GM19238 (cell line): Measurements from ENCODE around the gene ABHD1.
A peak's percentile ranks its signal among the peaks of the same experiment; 100 is the strongest.
"Not testable (repeated sequence)": the region's sequence is repeated elsewhere in the genome, so short reads cannot be mapped to it uniquely, and the experiment has no call there.

ENCODE experiments used
- DNase-seq: peaks from one replicate; pipeline ENCODE4 v3.0.0; 2011; ENCODE audit warnings: low spot score; ENCODE audit not compliant: insufficient read length

ABHD1 gene

DNA sequence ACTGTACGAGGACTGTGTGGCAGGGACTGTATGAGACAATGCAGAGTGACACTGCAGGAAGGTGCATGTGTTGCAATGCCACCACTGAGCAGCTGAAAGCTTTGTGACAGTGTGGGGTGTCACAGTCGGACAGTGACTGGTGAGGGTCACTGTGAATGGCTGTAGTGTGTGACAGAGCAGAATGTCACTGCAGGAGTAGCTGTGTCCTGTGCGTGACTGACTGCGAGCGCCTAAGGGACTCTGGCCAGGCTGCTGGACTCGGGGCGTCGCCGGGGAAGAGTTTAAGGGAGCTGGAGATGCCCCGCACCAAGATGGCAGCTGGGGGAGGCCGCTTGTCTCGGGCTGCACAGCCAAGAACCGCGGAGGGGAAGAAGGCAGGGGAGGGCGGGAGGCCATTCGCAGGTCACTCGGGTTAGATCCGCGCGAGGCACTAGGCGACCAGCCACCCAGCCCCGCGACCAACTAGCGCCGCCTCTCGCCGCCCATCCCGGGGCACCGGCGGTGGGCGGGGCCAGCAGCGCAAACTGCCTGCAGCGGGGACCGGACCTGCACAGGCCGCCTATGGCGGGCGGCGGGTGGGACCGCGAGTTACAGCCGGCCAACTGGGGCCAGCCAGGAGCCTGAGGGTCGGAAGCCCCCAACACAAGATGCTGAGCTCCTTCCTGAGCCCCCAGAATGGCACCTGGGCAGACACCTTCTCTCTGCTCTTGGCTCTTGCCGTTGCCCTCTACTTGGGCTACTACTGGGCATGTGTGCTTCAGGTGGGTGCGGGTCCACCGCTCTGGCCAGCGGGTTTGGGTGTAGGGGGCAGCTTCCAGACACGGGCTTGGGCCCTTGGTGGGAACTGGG, at the start of gene ABHD1:
TSS of gene ABHD1 (plus strand) at position 514 of the 849 bp plus-strand sequence. CDS start at position 648, 134 bp downstream.
- no peak for DNase-seq

DNA sequence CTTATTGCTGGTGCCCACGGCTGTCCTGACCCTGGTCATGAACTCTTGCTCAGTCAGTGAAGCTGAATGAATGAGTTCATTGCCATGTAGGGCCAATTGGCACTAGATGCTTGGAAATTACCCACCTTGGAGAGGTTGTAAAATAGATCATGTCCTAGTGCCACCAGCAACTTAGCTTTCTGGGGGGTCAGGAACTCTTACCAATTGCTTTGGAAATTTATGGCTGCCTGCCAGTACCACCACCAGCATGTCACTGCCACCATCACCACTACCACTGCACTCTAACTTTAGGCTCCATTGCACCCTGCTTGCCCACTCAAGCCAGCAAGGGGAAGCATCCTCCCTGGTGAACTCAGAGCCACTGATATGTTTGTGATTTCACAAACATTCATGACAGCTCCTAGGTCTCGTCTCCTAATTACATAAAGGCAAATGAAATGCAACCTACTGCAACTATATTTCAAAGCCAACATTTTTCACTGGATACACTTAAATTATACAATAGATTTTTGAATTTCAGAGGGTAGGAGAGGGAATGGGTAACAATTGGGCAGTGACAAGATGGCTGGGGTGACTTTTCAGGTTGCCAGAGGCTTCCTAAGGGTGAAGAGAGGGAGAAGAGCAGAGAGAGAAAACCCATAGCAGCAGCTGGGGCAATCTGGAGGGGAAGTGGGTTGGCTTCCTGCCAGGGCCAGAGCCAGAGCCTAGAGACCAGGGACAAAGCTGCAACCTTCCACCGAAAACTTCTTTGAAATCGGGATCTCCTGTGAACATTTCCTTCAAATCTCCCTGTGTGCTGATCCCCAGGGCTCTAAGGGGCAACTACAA, 48.7 kb upstream of the ABHD1 start:
- DNase-seq: peak; percentile 42

DNA sequence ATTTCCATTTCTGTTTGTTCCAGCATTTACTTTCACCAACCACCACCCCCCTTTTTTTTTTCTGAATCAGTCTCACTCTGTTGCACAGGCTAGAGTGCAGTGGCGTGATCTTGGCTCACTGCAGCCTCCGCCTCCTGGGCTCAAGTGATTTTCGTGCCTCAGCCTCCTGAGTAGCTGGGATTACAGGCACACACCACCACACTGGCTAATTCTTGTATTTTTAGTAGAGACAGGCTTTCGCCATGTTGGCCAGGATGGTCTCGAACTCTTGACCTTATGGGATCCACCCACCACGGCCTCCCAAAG, 48.1 kb upstream of the ABHD1 start:
- not testable (repeated sequence) for DNase-seq

DNA sequence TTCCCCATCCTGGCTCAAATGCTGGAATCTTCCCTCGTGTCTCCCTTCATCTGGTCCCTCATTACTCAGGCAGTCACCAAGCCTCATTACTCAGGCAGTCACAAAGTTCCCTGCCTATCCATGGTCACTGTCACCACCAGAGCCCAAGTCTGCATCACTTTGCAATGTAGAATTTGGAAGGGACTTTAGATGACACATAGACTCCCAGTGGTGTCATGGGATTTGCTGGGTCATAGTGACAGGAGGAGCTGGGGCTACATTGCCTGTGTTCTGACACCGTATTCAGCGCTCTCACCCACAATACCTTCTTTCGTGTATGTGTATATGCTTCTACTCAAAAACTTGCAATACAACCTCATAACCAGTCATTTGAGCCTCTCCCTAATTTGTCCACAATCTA, 47.3 kb upstream of the ABHD1 start:
- no peak for DNase-seq

DNA sequence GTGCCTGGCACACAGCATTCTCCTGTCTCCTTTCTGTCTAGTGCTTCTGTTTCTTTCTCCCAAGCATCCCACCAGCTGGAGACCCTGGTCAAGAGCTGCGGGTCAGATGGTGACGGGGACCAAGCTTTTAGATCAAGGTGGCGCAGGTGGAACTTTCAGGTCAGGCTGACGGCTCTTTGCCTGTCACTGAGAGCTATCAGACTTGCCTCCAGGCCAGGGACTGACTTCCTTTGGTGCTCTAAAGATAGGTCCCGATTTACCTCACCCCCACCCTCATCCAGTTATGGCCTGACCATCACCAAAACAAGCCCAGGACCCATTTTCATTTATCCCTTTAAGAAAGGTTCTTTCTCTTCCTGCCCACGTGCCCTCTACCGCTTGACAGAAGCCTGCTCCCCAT, 46.4 kb upstream of the ABHD1 start:
- DNase-seq: no peak

DNA sequence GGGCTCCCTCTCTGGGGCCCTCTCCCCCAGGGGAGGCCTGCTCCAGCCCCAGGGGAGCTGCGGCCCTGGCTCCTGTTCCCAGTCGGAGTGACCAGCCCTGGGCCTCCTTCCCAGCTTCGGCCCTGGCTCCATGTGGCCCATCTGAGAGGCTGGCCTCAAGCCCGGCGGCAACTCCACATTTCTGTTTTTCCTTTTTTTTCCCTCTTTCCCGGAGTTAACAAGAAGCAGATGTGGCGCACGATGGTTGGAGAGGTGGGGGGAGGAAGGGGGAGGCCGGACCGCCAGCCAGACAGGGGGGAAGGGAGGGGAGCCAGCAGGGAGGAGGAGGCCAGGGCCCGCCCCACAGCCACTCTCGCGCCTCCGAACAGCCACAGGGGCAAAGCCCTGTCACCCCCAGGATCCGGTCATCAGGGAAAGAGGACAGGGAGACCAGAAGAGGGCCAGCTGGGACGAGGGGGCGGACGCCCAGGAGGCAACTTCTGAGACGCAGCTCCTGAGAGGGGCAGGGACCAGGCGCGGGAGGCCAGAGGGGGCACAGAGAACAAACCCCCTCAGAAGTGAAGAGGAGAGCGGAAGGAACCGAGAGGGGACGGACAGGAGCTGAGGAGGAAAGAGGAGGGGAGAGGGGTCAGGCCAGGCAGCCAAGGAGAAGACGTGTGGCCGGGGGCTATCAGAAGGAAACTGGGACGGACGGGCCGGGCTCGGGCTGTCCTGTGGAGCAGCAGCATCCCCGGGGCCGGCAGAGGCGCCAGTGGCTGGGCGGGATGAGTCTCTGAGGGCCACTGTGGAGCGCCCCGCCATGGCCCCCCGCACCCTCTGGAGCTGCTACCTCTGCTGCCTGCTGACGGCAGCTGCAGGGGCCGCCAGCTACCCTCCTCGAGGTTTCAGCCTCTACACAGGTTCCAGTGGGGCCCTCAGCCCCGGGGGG, 45.1 kb upstream of the ABHD1 start, which contains the start of gene EMILIN1:
TSS of gene EMILIN1 (plus strand) at position 349 of the 928 bp plus-strand sequence. CDS start at position 800, 451 bp downstream.
- DNase-seq: no peak

DNA sequence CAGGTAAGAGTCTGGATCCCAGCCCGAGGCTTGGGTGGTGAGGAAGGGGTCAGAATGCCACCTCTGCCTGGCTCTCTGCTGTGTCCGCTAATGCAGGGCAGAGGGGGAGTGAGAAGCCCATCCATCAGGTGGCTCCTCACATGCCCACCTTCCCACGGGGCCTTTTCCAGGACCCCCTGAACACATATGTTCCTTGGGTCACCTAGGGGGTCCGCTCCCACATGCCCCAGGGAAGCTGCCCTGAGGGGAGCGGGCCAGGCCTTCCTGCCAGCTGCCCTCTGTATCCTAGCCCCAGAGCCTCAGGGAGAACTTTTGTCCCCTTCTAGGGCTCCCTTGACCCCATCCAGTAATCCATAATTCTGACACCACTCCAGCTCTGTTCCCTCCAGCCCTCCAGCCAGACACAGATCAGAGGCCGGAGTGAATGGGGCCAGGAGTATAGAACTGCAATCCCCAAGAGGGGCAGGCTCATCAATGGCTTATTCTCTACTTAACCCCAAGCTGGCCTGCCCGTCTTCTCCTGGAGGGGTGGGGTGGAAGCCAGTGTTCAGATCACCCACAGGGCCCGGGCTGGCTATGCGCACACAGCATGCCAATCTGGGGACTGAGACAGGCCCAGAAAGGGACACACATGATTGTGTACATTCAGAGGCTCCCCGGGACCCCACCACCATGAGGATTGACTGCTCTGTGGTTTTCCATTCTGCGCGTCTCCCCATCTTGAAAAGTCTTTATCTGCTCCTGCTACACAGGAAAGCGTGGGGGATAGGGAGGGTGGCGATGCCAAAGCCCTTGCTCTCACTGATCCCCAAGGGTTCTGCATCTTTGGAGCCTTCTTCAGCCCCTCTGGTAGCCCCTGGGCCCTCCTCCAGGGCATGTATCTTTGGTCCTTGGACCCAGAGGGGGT, 44.1 kb upstream of the ABHD1 start:
- DNase-seq: no peak

DNA sequence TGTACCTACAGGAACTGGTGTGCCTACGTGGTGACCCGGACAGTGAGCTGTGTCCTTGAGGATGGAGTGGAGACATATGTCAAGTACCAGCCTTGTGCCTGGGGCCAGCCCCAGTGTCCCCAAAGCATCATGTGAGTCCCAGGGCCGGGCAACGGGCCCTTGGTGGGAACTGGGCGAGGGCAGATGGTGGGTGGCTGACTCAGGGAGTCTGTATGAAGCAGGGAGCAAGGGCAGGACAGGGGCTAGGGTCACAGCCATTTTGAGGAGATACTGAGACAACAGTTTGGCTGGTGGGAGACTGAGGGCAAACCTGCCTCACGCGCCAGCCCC, 43.5 kb upstream of the ABHD1 start:
- DNase-seq: no peak

DNA sequence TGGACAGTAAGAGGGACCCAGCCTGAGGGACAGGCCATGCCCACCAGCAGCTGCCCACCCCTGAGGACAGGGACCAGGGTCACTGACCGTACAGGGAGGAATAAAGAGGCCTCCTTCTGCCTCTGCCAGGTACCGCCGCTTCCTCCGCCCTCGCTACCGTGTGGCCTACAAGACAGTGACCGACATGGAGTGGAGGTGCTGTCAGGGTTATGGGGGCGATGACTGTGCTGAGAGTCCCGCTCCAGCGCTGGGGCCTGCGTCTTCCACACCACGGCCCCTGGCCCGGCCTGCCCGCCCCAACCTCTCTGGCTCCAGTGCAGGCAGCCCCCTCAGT, 43.0 kb upstream of the ABHD1 start:
- DNase-seq: no peak

DNA sequence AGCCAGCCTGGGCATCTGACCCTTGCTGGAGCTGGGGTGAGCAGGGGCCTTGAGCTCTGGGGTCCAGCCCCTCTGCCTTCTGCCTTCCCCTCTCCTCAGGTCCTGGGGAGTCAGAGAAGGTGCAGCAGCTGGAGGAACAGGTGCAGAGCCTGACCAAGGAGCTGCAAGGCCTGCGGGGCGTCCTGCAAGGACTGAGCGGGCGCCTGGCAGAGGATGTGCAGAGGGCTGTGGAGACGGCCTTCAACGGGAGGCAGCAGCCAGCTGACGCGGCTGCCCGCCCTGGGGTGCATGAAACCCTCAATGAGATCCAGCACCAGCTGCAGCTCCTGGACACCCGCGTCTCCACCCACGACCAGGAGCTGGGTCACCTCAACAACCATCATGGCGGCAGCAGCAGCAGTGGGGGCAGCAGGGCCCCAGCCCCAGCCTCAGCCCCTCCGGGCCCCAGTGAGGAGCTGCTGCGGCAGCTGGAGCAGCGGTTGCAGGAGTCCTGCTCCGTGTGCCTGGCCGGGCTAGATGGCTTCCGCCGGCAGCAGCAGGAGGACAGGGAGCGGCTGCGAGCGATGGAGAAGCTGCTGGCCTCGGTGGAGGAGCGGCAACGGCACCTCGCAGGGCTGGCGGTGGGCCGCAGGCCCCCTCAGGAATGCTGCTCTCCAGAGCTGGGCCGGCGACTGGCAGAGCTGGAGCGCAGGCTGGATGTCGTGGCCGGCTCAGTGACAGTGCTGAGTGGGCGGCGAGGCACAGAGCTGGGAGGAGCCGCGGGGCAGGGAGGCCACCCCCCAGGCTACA, 41.4 kb upstream of the ABHD1 start:
- no peak for DNase-seq

DNA sequence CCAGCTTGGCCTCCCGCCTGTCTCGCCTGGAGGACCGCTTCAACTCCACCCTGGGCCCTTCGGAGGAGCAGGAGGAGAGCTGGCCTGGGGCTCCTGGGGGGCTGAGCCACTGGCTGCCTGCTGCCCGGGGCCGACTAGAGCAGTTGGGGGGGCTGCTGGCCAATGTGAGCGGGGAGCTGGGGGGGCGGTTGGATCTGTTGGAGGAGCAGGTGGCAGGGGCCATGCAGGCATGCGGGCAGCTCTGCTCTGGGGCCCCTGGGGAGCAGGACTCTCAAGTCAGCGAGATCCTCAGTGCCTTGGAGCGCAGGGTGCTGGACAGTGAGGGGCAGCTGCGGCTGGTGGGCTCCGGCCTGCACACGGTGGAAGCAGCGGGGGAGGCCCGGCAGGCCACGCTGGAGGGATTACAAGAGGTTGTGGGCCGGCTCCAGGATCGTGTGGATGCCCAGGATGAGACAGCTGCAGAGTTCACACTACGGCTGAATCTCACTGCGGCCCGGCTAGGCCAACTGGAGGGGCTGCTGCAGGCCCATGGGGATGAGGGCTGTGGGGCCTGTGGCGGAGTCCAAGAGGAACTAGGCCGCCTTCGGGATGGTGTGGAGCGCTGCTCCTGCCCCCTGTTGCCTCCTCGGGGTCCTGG, 40.7 kb upstream of the ABHD1 start:
- no peak for DNase-seq

DNA sequence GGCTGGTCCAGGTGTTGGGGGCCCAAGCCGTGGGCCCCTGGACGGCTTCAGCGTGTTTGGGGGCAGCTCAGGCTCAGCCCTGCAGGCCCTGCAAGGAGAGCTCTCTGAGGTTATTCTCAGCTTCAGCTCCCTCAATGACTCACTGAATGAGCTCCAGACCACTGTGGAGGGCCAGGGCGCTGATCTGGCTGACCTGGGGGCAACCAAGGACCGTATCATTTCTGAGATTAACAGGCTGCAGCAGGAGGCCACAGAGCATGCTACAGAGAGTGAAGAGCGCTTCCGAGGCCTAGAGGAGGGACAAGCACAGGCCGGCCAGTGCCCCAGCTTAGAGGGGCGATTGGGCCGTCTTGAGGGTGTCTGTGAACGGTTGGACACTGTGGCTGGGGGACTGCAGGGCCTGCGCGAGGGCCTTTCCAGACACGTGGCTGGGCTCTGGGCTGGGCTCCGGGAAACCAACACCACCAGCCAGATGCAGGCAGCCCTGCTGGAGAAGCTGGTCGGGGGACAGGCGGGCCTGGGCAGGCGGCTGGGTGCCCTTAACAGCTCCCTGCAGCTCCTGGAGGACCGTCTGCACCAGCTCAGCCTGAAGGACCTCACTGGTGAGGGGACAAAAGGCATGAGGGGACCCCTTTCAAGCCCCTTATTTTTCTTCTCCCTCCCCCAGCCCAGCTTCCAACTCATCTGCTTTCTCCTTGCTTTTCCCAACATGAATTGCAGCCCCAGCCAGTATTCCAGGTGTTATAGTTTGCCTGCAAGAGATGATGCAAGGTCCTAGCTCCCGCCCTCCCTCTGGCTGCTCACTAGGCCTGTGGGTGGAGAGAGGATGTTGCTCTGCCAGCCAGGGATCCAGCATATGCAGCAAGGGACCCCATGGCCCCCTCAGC, 40.0 kb upstream of the ABHD1 start:
- DNase-seq: no peak

DNA sequence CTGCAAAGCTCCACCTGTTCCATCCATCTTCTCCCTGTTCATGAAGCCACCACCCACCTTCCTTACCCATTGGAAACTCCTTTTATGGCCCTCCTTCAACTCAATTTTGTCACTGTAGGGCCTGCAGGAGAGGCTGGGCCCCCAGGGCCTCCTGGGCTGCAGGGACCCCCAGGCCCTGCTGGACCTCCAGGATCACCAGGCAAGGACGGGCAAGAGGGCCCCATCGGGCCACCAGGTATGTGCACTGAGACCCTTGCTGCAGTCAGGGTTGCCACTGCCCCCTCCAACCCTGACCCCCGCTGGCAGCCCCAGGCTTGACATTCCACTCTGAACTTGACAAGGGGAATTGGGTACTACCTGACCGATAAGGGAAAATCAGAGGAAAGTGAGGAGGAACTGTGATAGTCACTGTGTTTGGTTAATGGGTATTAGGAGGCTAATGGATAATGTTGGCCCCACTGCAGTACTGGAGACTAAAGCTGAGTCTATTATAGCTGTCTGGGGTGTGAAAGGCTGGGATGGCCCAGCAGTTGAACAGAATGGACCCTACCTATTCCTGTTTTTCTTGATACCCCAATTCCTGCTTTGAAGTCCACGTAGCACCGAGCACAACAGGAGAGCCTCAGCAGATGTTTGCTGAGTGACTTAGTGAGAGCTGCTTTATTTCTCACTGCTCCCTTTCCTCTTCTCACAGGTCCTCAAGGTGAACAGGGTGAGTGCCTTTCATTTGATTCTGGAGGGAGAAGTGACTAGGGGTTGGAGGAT, 39.1 kb upstream of the ABHD1 start:
- no peak for DNase-seq

DNA sequence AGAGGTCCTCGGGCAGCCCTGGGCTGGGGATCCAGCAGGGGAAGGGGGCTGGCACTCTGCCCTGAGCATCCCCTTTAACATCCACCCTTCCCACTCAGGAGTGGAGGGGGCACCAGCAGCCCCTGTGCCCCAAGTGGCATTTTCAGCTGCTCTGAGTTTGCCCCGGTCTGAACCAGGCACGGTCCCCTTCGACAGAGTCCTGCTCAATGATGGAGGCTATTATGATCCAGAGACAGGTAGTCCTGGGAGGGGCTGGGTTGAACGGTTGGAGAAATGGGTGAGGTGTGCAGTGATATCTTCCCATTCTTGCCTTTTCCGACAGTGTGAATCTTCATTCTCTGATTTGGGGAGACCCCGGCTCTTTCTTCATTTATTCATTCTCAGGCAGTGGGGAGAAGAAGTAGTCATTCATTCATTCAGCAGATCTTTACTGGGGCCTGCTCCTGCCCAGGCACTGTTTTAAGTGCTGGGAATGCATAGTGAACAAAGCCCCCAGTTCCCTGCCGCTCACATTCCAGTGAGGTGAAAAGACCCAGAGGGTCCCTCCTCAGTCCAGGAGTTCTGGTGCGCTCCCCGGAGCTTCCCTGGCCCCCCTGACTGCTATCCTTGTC, 38.4 kb upstream of the ABHD1 start:
- no peak for DNase-seq

DNA sequence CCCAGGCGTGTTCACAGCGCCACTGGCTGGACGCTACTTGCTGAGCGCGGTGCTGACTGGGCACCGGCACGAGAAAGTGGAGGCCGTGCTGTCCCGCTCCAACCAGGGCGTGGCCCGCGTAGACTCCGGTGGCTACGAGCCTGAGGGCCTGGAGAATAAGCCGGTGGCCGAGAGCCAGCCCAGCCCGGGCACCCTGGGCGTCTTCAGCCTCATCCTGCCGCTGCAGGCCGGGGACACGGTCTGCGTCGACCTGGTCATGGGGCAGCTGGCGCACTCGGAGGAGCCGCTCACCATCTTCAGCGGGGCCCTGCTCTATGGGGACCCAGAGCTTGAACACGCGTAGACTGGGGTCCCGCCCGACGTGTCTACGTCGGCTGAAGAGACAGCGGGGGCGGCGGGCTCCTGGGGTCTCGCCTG, 37.9 kb upstream of the ABHD1 start:
- peak; percentile 29 for DNase-seq

DNA sequence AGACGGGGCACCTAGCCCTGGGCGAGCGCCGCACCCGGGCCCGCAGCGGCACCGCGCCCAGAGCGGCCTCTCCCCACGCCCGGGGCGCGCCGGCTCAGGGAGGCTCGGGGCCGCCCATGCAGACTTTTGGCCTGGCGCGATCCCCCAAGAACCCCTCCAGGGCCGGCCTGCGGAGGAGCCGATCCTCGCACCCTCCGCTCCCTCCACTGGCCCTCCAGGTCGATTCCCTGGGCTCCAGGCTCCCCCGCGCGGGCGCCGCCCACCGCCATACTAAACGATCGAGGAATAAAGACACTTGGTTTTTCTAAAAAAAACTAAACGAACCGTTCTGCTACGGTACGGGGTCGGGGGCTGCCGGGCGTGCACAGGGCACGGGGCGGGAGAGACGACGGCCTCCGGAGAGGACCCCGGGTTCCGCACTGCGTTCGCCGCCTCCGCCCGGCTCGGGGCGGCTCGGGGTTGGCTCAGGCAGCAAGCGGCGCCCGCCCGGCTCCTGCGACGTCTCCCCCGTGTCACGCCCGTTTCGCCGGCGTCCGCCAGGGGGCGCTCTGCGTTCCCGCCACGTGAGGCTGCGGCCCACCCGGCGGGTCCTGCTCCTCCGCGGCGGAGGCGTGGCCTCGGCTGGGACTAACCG, 37.4 kb upstream of the ABHD1 start:
- DNase-seq: peak; percentile 98
